Measurements from ENCODE around the gene ALAS2.
"Not testable (repeated sequence)": the region's sequence is repeated elsewhere in the genome, so short reads cannot be mapped to it uniquely, and the experiment has no call there.

The ALAS2 gene

DNA sequence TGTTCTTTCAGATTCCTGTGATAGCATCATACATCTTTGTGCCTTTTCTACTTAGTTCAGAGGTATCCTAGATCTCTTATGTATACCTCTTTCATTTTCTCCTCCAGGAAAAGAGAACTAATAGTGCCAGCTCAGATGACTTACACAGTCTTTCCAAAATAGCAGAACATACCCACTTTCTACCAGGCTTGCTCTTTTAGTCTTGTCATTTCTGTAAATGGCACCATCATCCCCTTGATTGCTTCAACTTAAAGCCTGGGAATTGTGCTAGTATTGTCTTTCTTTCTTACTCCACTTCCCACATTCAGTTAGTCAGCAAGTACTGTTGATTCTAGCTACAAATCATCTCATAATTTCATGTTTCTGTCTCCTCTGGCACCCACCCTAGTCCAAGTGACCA, 25.5 kb downstream of the ALAS2 start:
- no peak for DNase-seq (ENCODE audit: low read depth in 3 of 3)

DNA sequence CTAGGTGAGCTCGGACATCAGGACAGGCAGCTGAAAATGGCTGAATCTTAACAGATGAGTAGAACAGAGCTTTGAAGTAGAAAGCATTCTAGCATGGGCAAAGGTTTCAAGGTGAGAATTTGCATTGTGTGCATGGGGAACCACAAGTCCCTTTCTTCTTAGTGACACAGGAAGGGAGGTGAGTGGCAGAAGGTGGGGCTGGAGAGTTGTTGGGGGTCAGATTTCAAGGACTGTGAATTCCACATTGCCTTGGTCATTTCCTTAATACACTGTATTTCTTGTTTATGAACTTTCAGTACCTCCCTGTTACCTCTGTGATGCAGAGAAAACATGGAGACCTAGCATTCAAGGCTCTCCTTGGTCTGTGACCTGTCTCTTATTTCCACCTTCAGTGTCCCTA, 26.5 kb downstream of the ALAS2 start:
- no peak for DNase-seq (ENCODE audit: low read depth in 3 of 3)

DNA sequence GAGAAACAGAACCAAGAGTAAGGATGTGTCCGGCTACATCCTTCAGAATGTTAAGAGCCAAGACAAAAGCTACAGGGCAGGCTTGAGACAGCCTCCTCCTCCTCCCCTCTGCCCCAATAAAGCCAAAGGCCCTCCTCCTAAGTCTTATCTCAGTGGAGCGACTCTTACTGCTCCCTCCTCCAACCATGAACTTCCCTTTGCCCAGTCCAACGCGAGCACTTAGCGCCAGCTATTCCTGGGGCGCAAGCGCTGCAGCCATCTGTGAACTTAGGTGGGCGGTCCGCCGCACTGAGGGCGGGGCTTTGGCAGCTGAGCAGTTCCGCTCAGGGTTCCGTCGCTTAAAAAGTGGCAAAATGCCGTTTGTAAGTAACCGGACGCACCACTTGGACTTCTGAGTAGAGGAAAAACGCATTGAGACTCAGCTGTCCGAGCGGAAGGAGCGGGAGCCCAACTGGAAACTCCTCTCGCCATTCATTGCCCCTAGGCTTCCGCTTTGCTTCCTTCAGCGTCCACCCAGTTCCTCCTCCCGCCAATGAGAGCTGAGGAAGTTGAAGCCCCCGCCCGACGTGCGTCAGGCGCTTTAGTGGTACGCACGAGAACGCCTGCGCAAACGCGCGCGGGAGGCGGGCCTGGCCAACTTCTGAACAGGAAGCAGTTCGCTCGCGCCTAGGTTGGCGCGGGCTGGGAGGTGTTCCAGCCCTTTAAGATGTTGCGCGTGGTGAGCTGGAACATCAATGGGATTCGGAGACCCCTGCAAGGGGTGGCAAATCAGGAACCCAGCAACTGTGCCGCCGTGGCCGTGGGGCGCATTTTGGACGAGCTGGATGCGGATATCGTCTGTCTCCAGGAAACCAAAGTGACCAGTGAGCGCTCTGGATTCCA, 30.8 kb downstream of the ALAS2 start, which contains the start of gene APEX2:
Gene APEX2, plus strand, starts transcription at position 647 of the 882 bp plus-strand sequence. Its CDS starts 60 bp downstream, at position 707.
- peak; percentile 68 to 80 (median 70) for DNase-seq (ENCODE audit: low read depth in 3 of 3)

DNA sequence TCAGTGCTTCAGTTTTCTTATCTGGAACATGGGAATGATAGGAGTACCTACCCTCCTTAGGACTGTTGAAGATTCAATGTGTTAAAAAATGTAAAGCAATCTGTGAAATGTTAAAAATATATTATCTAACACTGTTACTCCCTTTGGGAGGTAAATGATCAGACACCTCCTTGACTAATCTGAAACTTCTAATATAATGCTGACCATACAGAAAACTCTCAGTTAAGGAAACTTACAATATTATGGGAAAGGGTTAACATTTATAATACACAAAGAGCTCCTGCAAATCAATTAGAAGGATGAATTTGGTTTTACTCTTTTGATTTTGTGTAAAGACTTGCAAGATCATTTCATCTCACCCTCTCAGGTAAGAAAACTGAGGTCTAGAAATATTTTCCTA, 35.2 kb downstream of the ALAS2 start:
- DNase-seq (ENCODE audit: low read depth in 3 of 3) = no peak

DNA sequence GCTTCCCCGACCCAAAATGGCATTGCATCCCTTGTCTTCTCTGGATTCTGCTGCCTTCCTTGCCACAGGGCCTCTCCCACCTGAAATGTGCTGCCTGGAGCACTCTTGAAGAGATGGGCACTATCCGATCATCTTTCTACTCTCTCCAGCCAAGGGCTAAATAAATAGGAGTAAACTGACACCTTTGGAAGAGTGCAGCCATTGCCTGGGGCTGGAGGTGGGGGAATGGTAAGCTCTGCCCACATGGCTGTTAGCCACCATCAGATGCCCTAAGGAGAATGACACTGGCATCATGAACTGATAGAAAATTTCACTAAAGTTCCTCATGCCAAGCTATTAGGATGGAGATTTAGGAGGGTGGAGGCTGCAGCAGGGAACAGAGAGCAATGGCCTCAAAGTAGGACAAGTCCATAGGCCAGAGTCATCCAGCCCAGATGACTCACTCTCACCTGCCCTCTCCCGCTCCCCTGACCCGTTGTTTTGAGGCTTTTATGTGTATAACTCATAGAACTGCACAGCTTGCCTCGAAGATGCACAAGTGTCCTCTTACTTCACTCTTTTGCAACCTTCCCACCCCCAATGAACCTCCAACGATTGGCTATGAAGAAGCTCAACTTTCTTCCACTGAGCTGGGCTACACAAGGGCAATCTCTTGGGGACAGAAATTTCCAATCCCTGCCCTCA, 36.0 kb downstream of the ALAS2 start:
- no peak for DNase-seq (ENCODE audit: low read depth in 3 of 3)

DNA sequence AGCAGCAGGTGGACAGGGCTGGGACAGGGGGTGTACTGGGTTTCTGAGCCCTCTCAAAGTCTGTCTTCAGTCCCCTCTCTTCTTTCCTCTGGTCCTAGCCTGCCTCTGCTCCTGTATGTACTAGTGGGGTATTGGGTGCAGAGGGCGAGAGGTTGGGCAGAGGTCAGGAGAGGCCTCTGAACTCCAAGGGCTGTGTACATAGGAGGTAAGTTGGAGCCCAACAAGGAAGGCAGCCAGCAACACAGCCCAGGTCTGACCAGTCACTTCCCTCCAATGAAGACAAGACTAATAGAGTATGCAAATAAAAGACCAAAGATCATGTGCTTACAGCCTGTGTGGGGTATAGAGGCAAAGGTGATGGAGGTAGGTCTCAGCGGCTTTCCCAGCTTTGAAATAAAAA, 36.7 kb downstream of the ALAS2 start, which contains the start of gene PFKFB1:
Gene PFKFB1, minus strand, starts transcription at position 90 of the 400 bp plus-strand sequence. CDS start 181 bp downstream, outside the sequence.
- DNase-seq (ENCODE audit: low read depth in 3 of 3) = no peak

DNA sequence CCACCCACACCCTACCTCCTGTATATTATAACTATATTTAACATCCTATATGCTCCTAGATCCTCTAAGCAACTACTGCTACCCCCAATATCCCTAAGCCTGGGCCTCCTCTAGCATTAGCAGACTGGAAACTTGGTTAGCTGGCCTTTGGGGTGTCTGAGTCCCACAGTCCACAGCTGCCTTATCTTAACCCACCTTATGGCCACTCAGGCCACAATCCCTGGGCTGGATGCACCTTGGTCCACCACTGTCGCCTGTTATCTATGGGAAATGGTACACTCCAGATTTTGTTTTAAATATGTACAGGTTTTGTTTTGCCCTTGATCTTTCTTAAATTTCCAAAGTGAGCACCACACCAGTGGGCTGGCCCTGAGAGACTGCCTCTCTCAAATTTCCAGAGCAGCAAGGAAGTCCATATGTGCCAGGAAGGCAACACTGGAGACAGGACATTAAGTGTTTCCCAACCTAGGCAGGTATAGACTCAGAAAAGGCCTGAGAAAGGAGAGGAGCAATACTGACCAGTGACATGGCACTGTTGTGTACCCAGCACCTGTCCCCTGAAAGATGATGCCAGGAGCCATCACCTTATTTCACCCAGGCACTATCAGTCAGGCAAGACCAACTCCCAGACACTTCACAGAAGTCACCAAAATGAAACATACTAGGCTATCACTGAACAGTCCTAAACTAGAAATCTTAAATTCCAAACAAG, 37.7 kb downstream of the ALAS2 start:
- no peak for DNase-seq (ENCODE audit: low read depth in 3 of 3)

DNA sequence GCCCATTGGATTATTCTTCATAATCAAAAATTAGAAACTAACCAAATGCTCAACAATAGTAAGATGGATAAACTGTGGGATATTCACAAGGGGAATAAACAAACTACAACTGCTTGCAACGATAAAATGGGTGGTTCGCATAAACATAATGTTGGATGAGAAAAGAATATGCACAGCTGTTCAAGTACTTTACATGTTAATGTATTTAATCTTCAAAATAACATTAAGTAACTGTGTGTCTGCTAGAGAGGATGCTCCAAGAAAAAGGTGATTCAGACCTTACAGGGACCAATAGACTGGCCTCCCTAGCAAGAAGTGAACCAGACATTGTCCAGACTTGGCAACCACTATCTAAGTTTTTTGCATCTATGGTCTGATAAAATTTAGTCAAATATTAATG, 39.1 kb downstream of the ALAS2 start:
- DNase-seq (ENCODE audit: low read depth in 3 of 3) = no peak

DNA sequence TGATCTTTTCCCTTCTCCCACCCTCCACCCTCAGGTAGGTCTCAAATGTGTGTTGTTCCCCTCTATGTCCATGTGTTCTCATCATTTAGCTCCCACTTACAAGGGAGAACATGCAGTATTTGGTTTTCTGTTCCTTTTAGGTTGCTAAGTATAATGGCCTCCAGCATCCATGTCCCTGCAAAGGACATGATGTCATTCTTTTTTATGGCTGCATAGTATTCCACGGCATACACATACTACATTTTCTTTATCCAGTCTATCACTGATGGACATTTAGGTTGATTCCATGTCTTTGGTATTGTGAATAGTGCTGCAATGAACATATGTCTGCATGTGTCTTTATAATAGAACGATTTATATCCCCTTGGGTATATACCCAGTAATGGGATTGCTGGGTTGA, 47.5 kb downstream of the ALAS2 start:
- DNase-seq (ENCODE audit: low read depth in 3 of 3) = not testable (repeated sequence)

DNA sequence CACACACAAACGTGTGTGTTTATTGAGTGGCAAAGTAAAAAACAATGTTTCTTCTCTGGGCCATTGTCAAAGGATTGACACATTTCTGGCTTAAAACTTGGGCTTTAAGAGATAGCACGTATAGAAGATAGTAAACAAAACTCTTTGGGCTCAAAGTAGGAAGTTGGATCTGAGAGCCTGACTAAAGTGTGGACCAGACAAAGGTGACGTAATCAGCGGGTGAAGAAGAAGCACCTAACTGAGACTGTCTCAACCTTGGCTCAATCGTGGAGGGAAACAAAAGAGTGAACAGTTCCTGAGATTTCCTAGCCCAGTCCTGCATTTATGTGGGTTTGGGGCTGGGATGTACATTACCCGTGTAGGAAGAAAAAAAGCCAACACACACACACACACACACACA, 50.4 kb downstream of the ALAS2 start:
- no peak for DNase-seq (ENCODE audit: low read depth in 3 of 3)

DNA sequence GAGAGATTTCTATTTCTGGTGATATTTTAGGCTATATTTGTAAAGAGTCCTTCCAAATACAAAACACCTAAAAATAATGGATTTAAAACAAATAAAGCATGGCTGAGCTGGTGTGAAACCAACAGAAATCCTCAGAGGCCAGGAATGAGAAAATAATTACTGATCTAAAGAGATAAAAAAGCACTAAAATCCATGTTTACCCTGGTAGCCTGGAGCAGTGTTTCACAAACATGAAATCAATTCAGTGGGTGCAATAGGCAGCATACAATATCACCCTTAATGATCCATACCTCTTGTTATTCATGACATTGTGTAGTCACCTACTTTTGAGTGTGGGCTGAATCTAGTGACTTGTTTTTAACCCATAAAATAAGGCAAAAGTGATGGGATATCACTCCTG, 51.3 kb downstream of the ALAS2 start:
- DNase-seq (ENCODE audit: low read depth in 3 of 3) = no peak

DNA sequence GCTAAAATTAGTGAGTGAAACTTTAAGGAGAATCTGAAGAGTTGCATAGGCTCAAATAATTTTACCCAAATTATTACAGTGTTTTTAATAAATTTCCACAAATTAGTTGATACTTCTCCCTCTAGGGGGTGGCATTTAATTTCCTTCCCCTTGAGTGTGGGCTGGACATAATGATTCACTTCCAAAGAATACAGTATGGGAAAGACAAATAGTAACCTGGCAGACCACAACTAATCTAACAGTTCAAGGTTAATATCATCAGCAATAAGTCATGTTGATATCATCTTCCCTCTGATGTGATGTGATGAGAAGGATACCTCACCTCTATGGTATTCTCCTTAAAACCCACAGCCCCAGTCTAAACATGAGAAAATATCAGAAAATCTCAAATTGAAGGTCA, 52.3 kb downstream of the ALAS2 start:
- no peak for DNase-seq (ENCODE audit: low read depth in 3 of 3)

DNA sequence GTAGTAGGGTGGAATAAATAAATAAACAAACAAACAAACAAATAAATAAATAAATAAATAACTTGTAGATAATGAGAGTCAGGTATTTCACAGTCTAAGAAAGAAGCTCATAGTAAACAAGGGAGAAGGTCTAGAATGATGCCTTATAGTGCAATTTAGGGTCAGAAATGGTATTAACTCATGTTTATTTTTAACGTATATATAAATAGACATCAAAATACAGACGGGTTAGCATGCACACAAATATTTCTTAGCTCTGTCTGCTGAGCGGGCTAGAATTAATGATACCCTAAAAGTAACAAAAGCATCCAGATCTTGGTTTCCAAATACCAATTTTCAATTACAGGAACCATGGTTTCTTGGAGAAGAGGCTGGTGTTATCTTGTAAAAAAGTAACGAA, 53.4 kb downstream of the ALAS2 start:
- no peak for DNase-seq (ENCODE audit: low read depth in 3 of 3)

DNA sequence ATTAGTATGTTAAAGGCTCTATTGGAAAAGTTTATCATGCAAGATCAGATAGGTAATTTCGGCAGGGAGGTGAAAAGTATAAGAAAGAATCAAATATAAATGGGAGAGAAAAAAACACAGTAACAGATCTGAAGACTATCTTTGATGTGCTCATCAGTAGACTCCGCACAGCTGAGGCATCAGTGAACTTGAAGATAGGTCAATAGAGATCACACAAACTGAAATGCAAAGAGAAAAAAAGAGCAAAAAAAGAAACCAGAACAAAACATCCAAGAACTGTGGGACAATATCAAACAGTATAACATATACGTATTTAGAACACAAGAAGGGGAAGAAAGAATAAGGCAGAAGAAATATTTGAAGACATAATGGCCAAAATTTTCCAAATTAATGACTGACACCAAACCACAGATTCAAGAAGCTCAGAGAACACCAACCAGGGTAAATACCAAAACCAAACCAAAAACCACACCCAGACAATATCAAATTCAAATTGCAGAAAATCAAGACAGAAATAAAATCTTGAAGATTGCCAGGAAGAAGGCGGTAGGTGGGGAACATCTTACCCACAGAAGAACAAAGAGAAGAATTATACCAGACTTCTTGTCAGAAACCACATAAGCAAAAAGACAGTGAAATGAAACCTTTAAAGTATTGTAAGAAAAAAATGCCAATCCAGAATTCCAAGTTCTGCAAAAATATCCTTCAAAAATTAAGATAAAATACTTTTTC, 65.8 kb downstream of the ALAS2 start:
- DNase-seq (ENCODE audit: low read depth in 3 of 3) = no peak

DNA sequence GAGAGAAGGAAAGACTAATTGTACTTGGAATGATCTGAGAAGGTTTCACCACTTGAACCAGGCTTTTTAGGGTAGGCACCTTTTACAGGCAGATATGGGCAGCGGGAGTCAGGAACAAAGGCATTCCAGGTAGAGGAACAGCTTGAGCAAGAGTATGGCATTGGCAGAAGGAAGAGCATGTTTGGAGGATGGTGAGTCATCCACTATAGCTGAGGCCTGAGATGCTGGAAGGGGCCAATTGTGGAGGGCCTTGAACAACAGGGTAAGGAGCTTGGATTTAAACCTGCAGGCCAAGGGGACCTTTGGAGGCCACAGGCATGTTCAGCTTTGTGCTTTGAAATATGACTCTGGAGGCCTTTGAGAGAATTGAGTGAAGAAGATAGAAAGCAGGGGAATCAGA, 69.0 kb downstream of the ALAS2 start:
- no peak for DNase-seq (ENCODE audit: low read depth in 3 of 3)

Data from stimulated activated CD4-positive, alpha-beta T cell treated with anti-CD3 and anti-CD28 coated beads, TNF-alpha, amount 100 ng/mL, for 48 hours (primary cell).